GM12801 (cell line): ENCODE data around the gene MYO1G.

Experiments
- TF ChIP-seq, protein P1 (sequence below): IDR thresholded peaks from one replicate; pipeline ENCODE4 v1.5.1; 2011; ENCODE audit warnings: control low read depth; ENCODE audit not compliant: insufficient read length; ENCODE audit errors: extremely low read depth

MYO1G gene

DNA sequence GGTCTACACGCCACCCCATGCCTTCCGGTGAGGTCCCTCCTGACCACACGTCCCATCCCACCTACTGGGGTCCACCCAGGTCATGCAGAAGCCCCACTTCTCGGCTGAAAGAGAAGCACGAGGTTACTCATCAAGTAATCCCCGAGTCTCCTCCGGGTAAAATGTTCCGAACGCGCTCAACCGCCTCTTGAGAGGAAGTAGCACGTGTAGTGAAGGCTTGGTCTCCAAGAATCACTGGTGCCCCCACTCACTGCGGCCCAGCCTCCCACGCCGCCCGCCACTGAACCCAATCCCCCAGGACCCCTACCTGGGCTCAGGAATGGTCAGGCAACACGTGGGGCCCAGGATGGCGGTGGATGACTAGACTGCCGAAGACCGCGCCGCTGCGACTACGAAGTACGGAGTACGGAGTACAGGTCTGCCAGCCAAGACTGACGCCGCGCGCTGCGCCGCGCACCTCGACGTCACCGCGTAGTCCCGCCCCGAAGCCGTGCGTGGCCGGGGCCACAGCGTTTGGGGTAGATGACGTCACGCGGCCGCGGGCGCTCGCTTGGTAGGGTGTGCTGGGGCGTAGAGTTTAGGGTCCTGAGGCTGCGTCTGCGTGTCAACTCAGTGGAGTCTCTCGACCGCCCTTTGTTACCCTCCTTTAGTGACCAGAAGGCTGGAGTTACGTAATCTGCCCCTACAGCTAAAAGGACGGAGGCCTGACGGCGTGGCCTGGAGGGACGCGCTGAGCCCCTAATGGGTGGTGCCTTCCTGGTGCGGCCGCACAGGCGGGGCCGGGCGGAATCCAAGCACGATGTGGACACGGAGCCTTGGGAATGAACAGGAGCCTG is 7.6 kb upstream of the MYO1G start:
- TF ChIP-seq, protein P1, sequence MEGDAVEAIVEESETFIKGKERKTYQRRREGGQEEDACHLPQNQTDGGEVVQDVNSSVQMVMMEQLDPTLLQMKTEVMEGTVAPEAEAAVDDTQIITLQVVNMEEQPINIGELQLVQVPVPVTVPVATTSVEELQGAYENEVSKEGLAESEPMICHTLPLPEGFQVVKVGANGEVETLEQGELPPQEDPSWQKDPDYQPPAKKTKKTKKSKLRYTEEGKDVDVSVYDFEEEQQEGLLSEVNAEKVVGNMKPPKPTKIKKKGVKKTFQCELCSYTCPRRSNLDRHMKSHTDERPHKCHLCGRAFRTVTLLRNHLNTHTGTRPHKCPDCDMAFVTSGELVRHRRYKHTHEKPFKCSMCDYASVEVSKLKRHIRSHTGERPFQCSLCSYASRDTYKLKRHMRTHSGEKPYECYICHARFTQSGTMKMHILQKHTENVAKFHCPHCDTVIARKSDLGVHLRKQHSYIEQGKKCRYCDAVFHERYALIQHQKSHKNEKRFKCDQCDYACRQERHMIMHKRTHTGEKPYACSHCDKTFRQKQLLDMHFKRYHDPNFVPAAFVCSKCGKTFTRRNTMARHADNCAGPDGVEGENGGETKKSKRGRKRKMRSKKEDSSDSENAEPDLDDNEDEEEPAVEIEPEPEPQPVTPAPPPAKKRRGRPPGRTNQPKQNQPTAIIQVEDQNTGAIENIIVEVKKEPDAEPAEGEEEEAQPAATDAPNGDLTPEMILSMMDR = no peak

GRCh38 chr7:44985900-44986217 is 7.0 kb upstream of the MYO1G start:
- TF ChIP-seq, protein P1 = no peak

GRCh38 chr7:44985033-44985695 is 6.3 kb upstream of the MYO1G start:
- TF ChIP-seq, protein P1 = no peak

DNA sequence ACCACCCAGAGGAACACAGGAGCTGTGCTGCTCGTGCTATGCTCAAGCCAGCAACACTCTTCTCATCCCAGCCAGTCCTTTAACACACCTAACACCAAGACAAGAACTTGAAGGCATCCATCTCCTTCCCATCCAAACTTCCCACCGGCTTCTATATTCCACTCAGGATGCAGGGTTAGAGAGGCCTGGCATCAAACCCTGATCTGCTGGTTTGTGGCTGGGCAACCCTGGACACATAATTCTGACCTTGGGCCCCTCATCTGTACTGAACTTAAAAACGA is 5.6 kb upstream of the MYO1G start:
- TF ChIP-seq, protein P1 = no peak

- TF ChIP-seq, protein P1 = no peak
Measured at GRCh38 chr7:44983742-44984477, 5.1 kb upstream of the MYO1G start.

DNA sequence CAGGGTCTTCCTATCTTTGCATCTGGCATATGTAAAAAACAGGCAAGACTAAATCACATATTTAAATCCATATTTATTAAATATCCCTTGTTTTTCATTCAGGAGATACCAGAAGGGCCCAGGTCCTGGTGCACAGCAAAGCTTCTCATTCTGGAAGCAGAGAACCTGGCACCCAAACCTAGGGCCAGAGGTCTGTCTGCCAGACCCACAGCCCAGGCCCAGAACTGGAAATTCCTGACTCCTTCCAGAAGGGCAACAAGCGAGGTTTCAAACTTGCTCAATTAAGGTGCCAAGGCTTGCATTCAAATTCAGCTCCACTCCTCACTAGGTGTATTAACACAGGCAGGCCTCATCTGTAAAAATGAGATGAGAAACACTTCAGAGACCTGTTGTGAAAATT is 4.2 kb upstream of the MYO1G start:
- TF ChIP-seq, protein P1 = no peak

DNA sequence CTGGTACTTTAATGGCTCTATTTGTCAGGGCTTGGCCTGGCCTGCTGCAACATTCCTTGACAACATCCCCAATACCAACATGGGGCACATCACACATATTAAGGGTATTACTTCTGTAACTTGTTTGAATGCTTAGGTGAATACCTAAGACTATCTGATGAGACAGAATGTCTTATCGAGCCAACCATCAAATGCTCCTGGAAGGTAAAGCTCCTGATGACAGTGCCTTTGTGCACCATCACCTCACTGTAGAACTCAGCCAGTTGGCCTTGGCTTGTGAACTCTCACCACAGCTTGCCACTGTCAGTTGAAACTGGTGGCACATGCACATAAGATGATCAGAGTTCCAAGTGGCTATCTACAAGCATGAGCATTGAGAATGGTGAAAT is 3.7 kb upstream of the MYO1G start:
- TF ChIP-seq, protein P1 = no peak
